Neuron (in vitro differentiated cells): Measurements from ENCODE around the gene MCHR2.

Source experiments
- H2AFZ ChIP-seq: one replicate; pipeline ENCODE4 v1.6.1; 2013; ENCODE audit warnings: low read depth, mild to moderate bottlenecking, inconsistent platforms, low read length, moderate library complexity
- H3K27me3 ChIP-seq: one replicate; pipeline ENCODE4 v1.6.1; 2013; ENCODE audit warnings: low read length; ENCODE audit not compliant: insufficient read depth
- H3K36me3 ChIP-seq: one replicate; pipeline ENCODE4 v1.6.1; 2013; ENCODE audit warnings: low read length; ENCODE audit not compliant: insufficient read depth
- H3K4me1 ChIP-seq: one replicate; pipeline ENCODE4 v1.6.1; 2013; ENCODE audit warnings: low read length; ENCODE audit not compliant: insufficient read depth
- H3K4me3 ChIP-seq: 2 replicates; pipeline ENCODE4 v1.5.1; 2013; ENCODE audit warnings: mild to moderate bottlenecking, low read length, moderate library complexity
- H3K9me3 ChIP-seq: one replicate; pipeline ENCODE4 v1.6.1; 2013; ENCODE audit warnings: low read length

MCHR2 gene

GRCh38 chr6:99882128-99882702 is 111.8 kb downstream of the MCHR2 start:
- H3K27me3 ChIP-seq = no peaks in the 10 kb centered on the region
- H3K9me3 ChIP-seq = no peaks in the 10 kb centered on the region
- H3K4me1 ChIP-seq = peaks cover 6% of the 10 kb centered on the region
- H3K36me3 ChIP-seq = no peaks in the 10 kb centered on the region
- H3K4me3 ChIP-seq = no peak overlapping the region
- H2AFZ ChIP-seq = no peak overlapping the region

- Histone ChIP-seq H3K4me1 (peaks cover 6% of the 10 kb centered on the region), H3K4me3 (no peak overlapping the region), H2AFZ (no peak overlapping the region), H3K9me3 (no peaks in the 10 kb centered on the region), H3K36me3 (no peaks in the 10 kb centered on the region), H3K27me3 (no peaks in the 10 kb centered on the region)
These were observed 114.6 kb downstream of the MCHR2 start for GRCh38 chr6:99879431-99879830.

GRCh38 chr6:99875068-99875467 is 119.0 kb downstream of the MCHR2 start:
- no peak overlapping the region for H2AFZ ChIP-seq
- no peaks in the 10 kb centered on the region for H3K27me3 ChIP-seq
- H3K4me3 ChIP-seq = no peak overlapping the region
- H3K4me1 ChIP-seq = no peaks in the 10 kb centered on the region
- no peaks in the 10 kb centered on the region for H3K36me3 ChIP-seq
- H3K9me3 ChIP-seq = no peaks in the 10 kb centered on the region

GRCh38 chr6:99873084-99873483 is 120.9 kb downstream of the MCHR2 start:
- no peaks in the 10 kb centered on the region for H3K27me3 ChIP-seq
- no peaks in the 10 kb centered on the region for H3K4me1 ChIP-seq
- no peaks in the 10 kb centered on the region for H3K36me3 ChIP-seq
- H3K9me3 ChIP-seq = no peaks in the 10 kb centered on the region
- no peak overlapping the region for H3K4me3 ChIP-seq
- H2AFZ ChIP-seq = no peak overlapping the region

GRCh38 chr6:99871641-99872040 is 122.4 kb downstream of the MCHR2 start:
- no peaks in the 10 kb centered on the region for H3K9me3 ChIP-seq
- no peak overlapping the region for H2AFZ ChIP-seq
- H3K4me1 ChIP-seq = no peaks in the 10 kb centered on the region
- no peaks in the 10 kb centered on the region for H3K36me3 ChIP-seq
- no peaks in the 10 kb centered on the region for H3K27me3 ChIP-seq
- H3K4me3 ChIP-seq = no peak overlapping the region
